SKM-1 (cell line): ENCODE data around the gene ZRANB3.

Source experiments
- DNase-seq: peaks from one replicate; lab custom pipeline; 2025; ENCODE audit not compliant: unreplicated experiment; lab: John Stamatoyannopoulos, UW

The ZRANB3 gene

GRCh38 chr2:135256531-135257260 lies 274.3 kb downstream of the ZRANB3 start:
- DNase-seq: no peak

GRCh38 chr2:135255208-135255607 lies 275.8 kb downstream of the ZRANB3 start:
- DNase-seq: peak; percentile 52

- no peak for DNase-seq
These were observed 278.1 kb downstream of the ZRANB3 start for GRCh38 chr2:135252805-135253458.

- DNase-seq: no peak
These were observed 282.4 kb downstream of the ZRANB3 start for GRCh38 chr2:135248611-135249010.

GRCh38 chr2:135246711-135247270 lies 284.2 kb downstream of the ZRANB3 start:
- DNase-seq: no peak

- DNase-seq: no peak
These were observed 285.9 kb downstream of the ZRANB3 start for GRCh38 chr2:135245071-135245470.

GRCh38 chr2:135238651-135239050 lies 292.4 kb downstream of the ZRANB3 start:
- no peak for DNase-seq

- DNase-seq: no peak
These were observed 300.9 kb downstream of the ZRANB3 start for GRCh38 chr2:135230150-135230549.

GRCh38 chr2:135227386-135227785 lies 303.6 kb downstream of the ZRANB3 start:
- DNase-seq: no peak

- no peak for DNase-seq
These were observed 304.1 kb downstream of the ZRANB3 start for GRCh38 chr2:135226961-135227360.

- DNase-seq: no peak
These were observed 305.2 kb downstream of the ZRANB3 start for GRCh38 chr2:135225781-135226180.

- DNase-seq: no peak
These were observed 311.8 kb downstream of the ZRANB3 start for GRCh38 chr2:135219226-135219625.

GRCh38 chr2:135218426-135218825 lies 312.6 kb downstream of the ZRANB3 start:
- no peak for DNase-seq

GRCh38 chr2:135212757-135213156 lies 318.3 kb downstream of the ZRANB3 start:
- DNase-seq: no peak

GRCh38 chr2:135208016-135208415 lies 323.0 kb downstream of the ZRANB3 start:
- no peak for DNase-seq

GRCh38 chr2:135203944-135204343 lies 327.1 kb downstream of the ZRANB3 start:
- DNase-seq: no peak

- no peak for DNase-seq
These were observed 328.3 kb downstream of the ZRANB3 start for GRCh38 chr2:135202751-135203150.

- DNase-seq: no peak
These were observed 332.5 kb downstream of the ZRANB3 start for GRCh38 chr2:135198481-135198880.

- no peak for DNase-seq
These were observed 340.2 kb downstream of the ZRANB3 start for GRCh38 chr2:135190799-135191198.

- no peak for DNase-seq
These were observed 341.9 kb downstream of the ZRANB3 start for GRCh38 chr2:135189148-135189547.

GRCh38 chr2:135187270-135187669 lies 343.7 kb downstream of the ZRANB3 start:
- no peak for DNase-seq

- no peak for DNase-seq
These were observed 345.0 kb downstream of the ZRANB3 start for GRCh38 chr2:135186054-135186453.
